Measurements from ENCODE around the gene TMEM95. TPM values are rescaled to one million over a fixed set of nuclear protein-coding genes. Genes with fewer than 3 reads are reported as not detected.

Gene TMEM95
- total RNA-seq, 1 experiment from 2014 or later, result not detected

DNA sequence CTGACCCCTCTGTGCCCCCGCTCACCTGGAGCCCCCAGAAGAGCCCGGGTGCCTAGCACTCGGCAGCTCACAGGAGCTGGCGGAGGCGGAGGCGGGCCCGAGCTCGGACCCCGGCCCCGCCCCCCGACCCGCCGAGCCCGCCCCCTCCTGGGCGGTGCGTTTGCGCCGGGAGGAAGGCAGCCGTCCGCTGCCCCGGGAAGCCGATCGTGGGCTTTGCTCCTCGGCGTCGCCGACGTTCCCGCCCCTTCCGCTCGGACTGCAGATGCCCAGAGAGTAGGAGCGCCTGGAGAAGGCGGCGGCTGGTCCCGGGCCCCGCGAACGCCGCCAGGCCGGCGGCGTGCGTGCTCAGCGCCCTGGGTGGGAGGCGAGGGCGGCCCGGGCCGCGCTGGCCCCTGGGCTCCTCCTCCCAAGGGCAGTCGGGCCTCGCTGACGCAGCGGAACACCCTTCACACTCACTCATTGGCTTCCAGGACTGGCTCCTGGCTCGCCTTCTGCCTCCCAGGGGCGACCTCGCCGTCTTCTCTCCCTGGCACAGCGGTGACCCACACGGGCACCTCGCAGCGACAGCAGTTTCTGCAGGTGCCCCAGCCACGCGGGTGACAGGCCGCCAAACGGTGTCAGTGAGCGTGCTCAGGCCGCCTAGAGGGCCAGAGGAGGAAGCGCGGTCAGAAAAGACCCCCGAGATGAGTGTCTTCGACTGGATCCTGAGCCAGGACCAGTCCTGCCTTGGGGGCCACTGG, 39.7 kb downstream of the TMEM95 start, which contains the start of gene PLSCR3:
TSS of gene PLSCR3 (minus strand) at position 74 of the 740 bp plus-strand sequence. CDS start 415 bp downstream, outside the sequence.
- Histone ChIP-seq H3K9me3 (ENCODE audit: low read length) (no peaks in the 10 kb centered on the region), H3K79me2 (ENCODE audit: low read length) (peaks cover 16% of the 10 kb centered on the region), H3K4me2 (ENCODE audit: low read length) (peak within 1 kb of the TSS; percentile 93), H2AFZ (ENCODE audit: low read length) (peak within 1 kb of the TSS; percentile 88), H3K4me1 (ENCODE audit: insufficient read depth, low read length) (peaks cover 4% of the 10 kb centered on the region; the same call in 1 of the 2 replicates), H3F3A (ENCODE audit: low read length, unreplicated experiment) (no peaks in the 10 kb centered on the region), H3K36me3 (ENCODE audit: low read depth, low read length) (no peaks in the 10 kb centered on the region; the same call in 1 of the 2 replicates), H3K27ac (ENCODE audit: low read length) (peak within 1 kb of the TSS; percentile 71), H3K9me2 (replicated peaks; ENCODE audit: low read length) (no peaks in the 10 kb centered on the region), H3K9ac (ENCODE audit: low read length) (peak within 1 kb of the TSS; percentile 76), H4K20me1 (ENCODE audit: low read length) (no peaks in the 10 kb centered on the region), H3K4me3 (ENCODE audit: low read length) (peak within 1 kb of the TSS; percentile 91), H3K27me3 (ENCODE audit: low read length) (no peaks in the 10 kb centered on the region)
- CTCF ChIA-PET, result interaction anchor here (1.4 kb wide), 1 partner anchor 9 kb away, joined by 3 read pairs; the partner anchor contains the start of gene TMEM256
- BruUV-seq (replicated peaks), result TSS peak; percentile 74
- peak; percentile 76 for DNase-seq
- peak; percentile 86 for ATAC-seq
- intact Hi-C loops (cut with micrococcal nuclease), result loop anchor here (1.0 kb wide), 1 partner anchor 10 kb away; the partner anchor contains the start of gene TMEM256
- POLR2A ChIA-PET (ENCODE audit: unreplicated experiment), result interaction anchor here (1.0 kb wide), 1 partner anchor 9 kb away, joined by 3 read pairs; the partner anchor contains the start of gene TMEM256
- TF ChIP-seq EZH2phosphoT487 (IDR thresholded peaks at IDR 0.05; ENCODE audit: borderline replicate concordance, low read length) (no peak), EZH2 (IDR thresholded peaks at IDR 0.05; ENCODE audit: low read length, unreplicated experiment) (no peak)

DNA sequence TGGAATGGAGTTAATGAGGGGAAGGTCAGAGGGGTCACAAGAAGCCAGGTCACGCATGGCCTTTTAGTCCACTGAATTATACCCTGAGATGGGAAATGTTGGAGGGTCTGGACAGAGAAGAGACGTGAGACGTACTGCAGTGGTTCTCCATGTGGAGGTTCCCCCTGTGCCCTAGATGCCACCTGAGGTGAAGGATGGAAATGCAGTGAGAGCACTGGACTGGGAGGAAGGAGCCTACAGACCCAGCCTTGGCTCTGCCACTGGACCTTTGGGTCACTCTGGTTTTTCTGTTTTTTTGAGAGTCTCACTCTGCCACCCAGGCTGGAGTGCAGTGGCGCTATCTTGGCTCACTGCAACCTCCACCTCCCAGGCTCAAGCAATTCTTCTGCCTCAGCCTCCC, 41.2 kb downstream of the TMEM95 start:
- Histone ChIP-seq H4K20me1 (ENCODE audit: low read length) (no peaks in the 10 kb centered on the region), H3K4me3 (ENCODE audit: low read length) (no peak overlapping the region), H3K9ac (ENCODE audit: low read length) (no peak overlapping the region), H3K9me2 (replicated peaks; ENCODE audit: low read length) (no peaks in the 10 kb centered on the region), H3K79me2 (ENCODE audit: low read length) (peaks cover 16% of the 10 kb centered on the region), H3K36me3 (ENCODE audit: low read depth, low read length) (no peaks in the 10 kb centered on the region; the same call in 1 of the 2 replicates), H3K4me1 (ENCODE audit: insufficient read depth, low read length) (peaks cover 4% of the 10 kb centered on the region; the same call in 1 of the 2 replicates), H3K27me3 (ENCODE audit: low read length) (no peaks in the 10 kb centered on the region), H3F3A (ENCODE audit: low read length, unreplicated experiment) (no peaks in the 10 kb centered on the region), H3K4me2 (ENCODE audit: low read length) (no peak overlapping the region), H3K9me3 (ENCODE audit: low read length) (no peaks in the 10 kb centered on the region), H2AFZ (ENCODE audit: low read length) (no peak overlapping the region), H3K27ac (ENCODE audit: low read length) (no peak overlapping the region)
- ChIA-PET CTCF (no interaction called here), POLR2A (ENCODE audit: unreplicated experiment) (no interaction called here)
- TF ChIP-seq, protein P1, sequence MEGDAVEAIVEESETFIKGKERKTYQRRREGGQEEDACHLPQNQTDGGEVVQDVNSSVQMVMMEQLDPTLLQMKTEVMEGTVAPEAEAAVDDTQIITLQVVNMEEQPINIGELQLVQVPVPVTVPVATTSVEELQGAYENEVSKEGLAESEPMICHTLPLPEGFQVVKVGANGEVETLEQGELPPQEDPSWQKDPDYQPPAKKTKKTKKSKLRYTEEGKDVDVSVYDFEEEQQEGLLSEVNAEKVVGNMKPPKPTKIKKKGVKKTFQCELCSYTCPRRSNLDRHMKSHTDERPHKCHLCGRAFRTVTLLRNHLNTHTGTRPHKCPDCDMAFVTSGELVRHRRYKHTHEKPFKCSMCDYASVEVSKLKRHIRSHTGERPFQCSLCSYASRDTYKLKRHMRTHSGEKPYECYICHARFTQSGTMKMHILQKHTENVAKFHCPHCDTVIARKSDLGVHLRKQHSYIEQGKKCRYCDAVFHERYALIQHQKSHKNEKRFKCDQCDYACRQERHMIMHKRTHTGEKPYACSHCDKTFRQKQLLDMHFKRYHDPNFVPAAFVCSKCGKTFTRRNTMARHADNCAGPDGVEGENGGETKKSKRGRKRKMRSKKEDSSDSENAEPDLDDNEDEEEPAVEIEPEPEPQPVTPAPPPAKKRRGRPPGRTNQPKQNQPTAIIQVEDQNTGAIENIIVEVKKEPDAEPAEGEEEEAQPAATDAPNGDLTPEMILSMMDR (conservative IDR thresholded peaks at IDR 0.05; ENCODE audit: low read depth, low read length), result no peak
- TF ChIP-seq EZH2phosphoT487 (IDR thresholded peaks at IDR 0.05; ENCODE audit: borderline replicate concordance, low read length), result no peak
- TF ChIP-seq EZH2 (IDR thresholded peaks at IDR 0.05; ENCODE audit: low read length, unreplicated experiment), result no peak
- intact Hi-C loops (cut with micrococcal nuclease), result no loop called here
- no peak for DNase-seq
- BruUV-seq (replicated peaks), result no TSS peak
- ATAC-seq, result no peak

DNA sequence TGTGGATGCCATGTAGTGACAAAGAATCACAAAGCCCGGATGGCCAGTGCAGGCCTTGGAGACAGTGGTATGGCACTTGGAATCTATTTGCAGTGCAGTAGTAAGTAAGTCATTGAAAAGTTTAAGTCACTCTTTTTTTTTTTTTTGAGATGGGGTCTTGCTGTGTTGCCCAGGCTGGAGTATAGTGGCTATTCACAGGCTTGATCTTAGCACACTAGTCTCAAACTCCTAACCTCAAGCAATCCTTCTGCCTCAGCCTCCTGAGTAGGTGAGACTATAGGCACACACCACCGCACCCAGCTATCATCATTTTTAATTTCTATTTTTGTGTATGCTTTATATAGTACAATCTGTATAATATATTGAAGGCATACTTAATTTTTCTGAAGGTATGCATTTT, 43.7 kb downstream of the TMEM95 start:
- Histone ChIP-seq H3K36me3 (ENCODE audit: low read depth, low read length) (no peaks in the 10 kb centered on the region), H3K79me2 (ENCODE audit: low read length) (peaks cover 13% of the 10 kb centered on the region), H3K27ac (ENCODE audit: low read length) (no peak overlapping the region), H2AFZ (ENCODE audit: low read length) (no peak overlapping the region), H3K9me3 (ENCODE audit: low read length) (no peaks in the 10 kb centered on the region), H3K9ac (ENCODE audit: low read length) (no peak overlapping the region), H3K4me1 (ENCODE audit: insufficient read depth, low read length) (peaks cover 9% of the 10 kb centered on the region), H3K4me3 (ENCODE audit: low read length) (no peak overlapping the region), H4K20me1 (ENCODE audit: low read length) (no peaks in the 10 kb centered on the region), H3K9me2 (replicated peaks; ENCODE audit: low read length) (no peaks in the 10 kb centered on the region), H3F3A (ENCODE audit: low read length, unreplicated experiment) (no peaks in the 10 kb centered on the region), H3K27me3 (ENCODE audit: low read length) (no peaks in the 10 kb centered on the region), H3K4me2 (ENCODE audit: low read length) (no peak overlapping the region)
- ATAC-seq, result no peak
- BruUV-seq (replicated peaks), result no TSS peak
- no peak for DNase-seq
- ChIA-PET POLR2A (ENCODE audit: unreplicated experiment) (no interaction called here), CTCF (no interaction called here)
- TF ChIP-seq EZH2phosphoT487 (IDR thresholded peaks at IDR 0.05; ENCODE audit: borderline replicate concordance, low read length) (no peak), EZH2 (IDR thresholded peaks at IDR 0.05; ENCODE audit: low read length, unreplicated experiment) (no peak)
- TF ChIP-seq, protein P1 (conservative IDR thresholded peaks at IDR 0.05; ENCODE audit: low read depth, low read length), result no peak
- intact Hi-C loops (cut with micrococcal nuclease), result no loop called here
